H4 (cell line): ENCODE measurements around the gene CST8. TPM values are rescaled to one million over a fixed set of nuclear protein-coding genes. Genes with fewer than 3 reads are reported as not detected.
A peak's percentile ranks its signal among the peaks of the same experiment; 100 is the strongest.
"Not testable (repeated sequence)": the region's sequence is repeated elsewhere in the genome, so short reads cannot be mapped to it uniquely, and the experiment has no call there.

Experiments used
- DNase-seq: peaks from one replicate; pipeline ENCODE4 v3.0.0-alpha.2; 2015; ENCODE audit warnings: low spot score
- total RNA-seq: library from RNA; depleted of rRNA; stranded (reverse); fragments of >200 nt; shearing (Covaris generic); gene quantifications from 2 replicates; pipeline ENCODE4 v1.2.3, GENCODE V29; 2014; rRNA removed

The CST8 gene, protein sequence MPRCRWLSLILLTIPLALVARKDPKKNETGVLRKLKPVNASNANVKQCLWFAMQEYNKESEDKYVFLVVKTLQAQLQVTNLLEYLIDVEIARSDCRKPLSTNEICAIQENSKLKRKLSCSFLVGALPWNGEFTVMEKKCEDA
- not detected in 2 replicates for total RNA-seq

DNA sequence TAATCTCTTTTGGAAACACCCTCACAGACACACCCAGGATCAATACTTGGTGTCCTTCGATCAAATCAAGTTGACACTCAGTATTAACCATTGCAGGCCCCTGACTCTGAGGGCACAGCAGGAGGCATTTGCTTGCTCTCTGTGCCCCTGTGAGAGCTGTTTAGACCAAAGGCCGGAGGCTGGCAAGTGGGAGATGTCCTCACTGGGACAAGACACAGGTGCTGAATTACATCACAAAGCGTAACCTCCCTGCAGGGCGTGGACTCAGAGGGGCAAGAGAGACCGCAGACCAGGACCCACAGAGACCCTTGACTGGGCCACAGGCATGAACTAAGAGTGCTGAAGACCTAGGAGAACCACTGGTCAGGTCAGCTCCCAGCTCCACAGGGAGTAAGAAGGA lies at the start of gene CST8:
TSS of gene CST8 (plus strand) at position 301 of the 400 bp plus-strand sequence. CDS start 551 bp downstream, outside the sequence.
- DNase-seq = no peak

DNA sequence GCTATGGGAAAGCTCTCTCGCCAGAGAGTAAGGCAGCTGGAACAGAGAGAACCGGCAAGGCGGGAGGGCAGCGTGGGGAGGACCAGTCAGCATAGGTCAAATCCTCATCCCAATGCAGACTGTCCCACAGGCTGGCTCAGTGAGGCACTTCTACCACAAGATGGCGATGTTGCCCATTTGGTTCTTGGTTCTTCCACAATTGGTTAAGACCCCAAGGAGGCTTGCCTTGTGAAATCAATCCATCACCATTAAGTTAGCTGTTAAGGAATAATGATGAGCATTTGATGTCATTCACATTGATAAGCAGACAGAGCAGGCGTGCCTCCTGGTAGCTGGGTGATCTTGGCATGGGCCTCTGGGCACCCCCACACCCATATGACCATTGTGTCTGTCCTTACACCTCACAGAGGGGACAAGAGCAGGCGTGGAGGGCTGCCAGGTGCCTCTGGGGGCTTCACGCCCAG lies 49.0 kb upstream of the CST8 start:
- DNase-seq = peak; percentile 59

DNA sequence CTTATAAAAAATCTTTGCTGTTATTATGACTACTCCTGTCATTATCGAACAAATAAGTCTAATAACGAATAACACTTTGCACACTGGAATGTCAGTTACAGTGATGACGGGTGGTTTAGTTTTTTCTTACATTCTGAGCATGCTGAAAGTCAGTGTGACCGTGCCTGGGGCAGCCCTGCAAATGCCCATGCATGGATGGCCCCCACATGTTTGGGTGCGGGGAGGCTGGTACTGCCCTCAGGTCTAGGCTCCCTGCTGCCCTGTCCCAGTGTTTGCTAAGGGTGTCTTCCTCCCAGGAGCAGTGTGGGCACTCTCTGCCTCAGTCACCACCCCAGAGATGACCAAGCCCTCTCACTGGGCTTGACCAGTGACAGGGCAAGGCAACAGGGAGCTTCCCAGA lies 48.5 kb upstream of the CST8 start:
- no peak for DNase-seq

DNA sequence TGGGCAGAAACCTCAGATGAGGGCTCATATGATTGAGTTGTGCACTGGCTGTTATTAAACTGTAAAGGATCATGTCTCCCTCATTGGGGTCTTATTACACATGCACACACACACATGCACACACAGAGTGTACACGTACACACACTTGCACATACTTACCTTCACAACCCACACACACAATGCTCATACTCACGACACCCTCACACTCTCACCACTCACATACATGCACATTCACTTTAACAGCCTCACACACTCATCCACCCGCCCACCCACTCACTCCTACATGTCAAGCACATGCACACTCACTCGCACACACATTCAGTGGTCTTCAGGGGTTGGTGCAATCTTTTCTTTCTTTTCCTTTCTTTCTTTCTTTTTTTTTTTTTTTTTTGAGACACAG lies 46.1 kb upstream of the CST8 start:
- no peak for DNase-seq

DNA sequence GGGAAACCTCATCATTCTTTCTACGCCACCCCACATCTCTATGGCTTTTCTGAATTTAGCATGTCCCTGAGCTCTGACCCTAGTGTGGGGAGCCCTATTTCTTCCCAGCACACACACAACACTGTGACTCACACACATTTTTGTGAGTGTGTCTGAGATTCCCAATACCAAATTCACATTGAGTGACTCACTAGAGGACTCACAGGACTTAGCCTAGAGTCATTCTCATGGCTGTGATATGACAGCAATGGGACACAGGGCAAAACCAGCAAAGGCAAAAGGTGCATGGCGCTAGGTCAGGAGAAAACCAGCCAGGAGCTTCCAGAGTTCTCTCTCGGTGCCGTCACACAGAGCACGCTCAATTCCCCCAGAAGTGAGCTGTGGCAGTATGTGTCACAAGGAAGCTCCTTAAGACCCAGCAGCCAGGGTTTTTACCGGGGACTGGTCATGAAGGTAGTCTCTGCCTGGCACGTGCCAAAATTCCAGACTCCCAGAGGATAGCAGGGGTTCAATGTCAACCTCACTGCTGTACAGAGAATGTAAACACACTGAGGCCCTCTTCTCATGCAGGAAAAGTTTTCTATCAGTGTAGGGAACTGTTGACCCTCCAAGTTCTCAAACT lies 45.2 kb upstream of the CST8 start:
- peak; percentile 57 for DNase-seq

DNA sequence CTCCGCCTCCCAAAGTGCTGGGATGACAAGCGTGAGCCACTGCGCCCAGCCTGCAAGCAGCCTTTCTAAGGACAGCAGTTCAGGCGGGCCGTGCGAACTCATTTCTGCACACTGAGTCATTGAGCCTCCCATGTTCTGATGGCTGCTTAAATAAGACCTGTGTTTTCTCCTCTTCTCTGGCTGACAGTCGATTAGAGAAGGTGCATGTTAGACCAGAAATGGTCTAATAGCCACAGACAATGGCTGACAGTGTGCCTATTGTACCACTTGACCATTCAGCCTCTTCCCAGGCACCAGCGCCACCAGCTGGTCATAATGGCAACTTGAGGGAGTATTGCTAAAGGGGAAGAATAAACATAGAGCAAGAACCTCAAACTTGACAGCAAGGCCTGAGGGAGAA lies 44.4 kb upstream of the CST8 start:
- peak; percentile 49 for DNase-seq

DNA sequence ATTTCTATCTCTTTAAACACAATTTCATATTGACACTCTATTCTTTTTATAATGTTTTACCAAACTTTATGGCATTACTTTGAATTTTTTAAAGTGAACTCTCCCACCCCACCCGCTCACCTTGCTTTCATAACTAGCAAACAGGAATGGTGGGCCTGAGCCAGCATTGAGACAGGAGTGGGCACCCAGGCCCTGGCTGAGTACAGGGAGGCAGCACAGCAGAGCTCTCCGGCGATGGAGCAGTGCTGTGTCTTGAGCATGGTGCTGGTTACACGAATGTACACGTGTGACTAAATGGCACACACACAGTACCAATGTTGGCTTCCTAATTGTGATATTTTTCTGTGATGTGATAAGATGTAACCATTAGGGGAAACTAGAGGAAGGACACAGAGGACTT lies 42.8 kb upstream of the CST8 start:
- no peak for DNase-seq

DNA sequence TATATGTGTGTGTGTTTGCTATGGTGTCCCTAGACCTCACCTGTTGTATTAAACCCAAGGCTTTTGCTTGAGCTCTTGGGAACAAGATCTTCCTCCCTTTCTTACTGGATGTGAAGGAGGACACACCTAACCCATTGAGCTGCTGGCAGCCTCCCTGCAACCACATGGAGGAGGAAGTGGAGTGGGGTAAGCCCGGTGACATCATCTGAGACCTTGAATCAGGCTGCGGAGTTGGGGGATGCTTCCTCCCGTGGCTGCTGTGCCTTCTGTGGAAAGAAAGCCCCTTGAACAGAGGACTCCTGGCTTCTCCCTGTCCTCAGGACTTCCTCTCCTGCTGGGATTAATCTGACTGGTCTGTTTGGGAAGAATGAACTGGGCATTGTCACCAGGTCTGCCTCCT lies 41.5 kb upstream of the CST8 start:
- DNase-seq = no peak

DNA sequence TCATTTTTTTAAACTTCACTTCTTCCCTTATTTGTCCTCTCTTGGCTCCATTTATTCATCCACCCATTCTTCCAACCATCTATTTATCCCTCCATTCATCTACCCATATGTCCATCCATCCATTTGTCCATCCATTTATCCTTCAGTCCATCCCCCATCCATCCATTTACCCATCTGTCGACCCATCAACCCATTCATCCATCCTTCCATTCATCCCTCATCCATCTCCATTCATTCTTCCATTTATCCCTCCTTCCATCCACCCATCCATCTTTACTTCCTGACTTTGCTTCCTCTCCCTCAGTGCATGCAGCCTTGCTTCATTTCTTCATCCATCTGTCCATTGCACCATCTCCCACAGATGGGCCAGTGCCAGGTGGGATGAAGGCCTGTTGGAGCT lies 40.0 kb upstream of the CST8 start:
- DNase-seq = no peak

DNA sequence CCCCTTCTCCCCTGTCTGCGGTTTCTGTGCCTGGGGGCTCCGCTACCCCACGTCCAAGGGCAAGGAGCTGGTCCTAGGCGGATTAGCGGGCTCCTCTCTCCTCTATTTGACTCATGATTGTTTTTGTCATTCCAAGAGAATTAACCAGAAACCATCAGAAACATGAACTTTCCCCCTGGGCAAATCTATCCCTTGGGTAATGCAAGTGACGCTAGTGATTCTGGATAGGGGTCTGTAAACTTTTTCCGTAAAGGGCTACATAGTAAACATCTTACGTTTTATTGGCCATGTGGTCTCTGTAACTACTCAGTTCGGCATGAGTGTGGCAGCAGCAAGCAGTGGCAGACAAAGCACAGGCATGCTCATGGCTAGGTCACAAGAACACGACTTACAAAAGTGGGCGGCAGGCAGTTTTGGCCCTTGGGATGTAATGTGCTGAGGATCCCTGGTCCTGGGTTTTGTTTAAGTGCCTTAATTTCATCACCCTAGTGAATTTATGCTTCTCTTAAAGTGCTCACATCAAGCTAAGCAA lies 38.9 kb upstream of the CST8 start:
- DNase-seq = no peak

DNA sequence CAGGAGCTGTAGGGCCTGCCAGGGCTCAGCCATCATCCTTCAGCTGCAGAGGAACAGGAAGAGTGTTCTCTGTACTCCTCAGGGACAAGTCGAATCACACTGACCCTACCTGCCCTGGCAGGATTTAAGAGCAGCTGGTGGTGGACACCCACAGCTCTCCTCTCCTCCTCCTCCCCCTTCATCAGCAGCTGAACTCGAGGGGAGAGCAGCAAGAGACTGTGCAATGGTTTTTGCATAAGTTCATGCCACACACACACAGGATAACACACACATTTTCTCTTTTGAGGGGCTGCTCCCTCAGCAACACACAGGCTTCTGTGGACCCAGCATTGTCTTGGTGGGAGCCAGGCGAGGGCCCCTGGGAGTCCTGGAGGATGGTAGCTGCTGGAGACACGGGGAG lies 38.1 kb upstream of the CST8 start, which contains the start of gene CST11:
TSS of gene CST11 (minus strand) at position 101 of the 400 bp plus-strand sequence. CDS start at position 36, 65 bp downstream.
- no peak for DNase-seq

DNA sequence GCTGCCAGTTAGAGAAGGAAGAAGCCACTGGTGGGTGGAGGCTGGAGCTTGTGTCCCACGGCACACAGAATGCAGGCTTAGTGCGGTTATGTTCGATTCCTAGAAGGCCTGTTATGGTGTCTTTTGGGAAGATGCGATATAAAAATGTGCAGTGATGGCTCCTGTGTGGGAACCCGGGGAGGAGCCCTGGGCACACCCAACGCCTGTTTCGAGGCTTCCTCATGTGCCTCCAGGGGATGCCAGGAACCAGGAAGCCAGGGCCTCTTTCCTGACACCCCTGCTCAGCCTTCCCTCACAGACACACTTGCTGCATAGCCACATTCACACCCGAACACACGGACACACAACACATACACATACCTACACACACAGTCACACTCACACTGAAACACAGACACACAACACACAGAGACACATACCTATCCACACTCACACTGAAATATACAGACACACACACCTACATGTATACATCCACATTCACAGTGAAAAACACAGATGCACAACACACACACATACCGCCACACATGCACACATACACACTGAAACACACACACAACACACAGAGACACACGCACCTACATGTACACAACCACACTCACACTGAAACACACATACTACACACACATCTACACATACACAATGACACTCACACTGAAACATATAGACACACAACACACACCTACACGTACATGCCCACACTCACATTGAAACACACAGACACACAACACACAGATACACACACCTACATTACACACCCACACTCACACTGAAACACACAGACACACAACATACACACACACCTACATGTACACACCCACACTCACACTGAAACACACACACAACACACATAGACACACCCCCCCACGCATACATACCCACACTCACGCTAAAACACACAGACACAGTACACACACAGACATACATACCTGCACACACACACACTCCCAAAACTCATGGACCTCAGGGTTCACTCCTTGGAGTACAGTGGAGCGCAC lies 37.1 kb upstream of the CST8 start:
- no peak for DNase-seq

DNA sequence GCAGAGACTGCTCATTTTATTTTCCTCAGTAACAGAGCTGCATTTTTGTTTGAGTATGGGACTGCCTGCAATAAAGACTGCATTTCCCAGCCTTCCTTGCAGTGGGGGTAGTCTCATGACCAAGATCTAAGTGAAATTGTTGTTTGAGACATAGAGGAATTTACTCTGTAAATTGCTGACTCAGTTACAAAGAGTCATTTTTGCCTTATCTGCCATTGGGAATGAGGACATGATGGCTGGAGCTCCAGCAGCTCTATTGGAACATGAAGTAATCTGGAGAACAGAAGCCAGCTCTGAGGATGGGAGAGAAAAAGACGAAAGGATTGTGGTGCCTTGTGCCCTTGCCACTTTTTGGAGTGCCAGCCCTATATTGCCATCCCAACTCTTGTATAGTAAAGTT lies 36.1 kb upstream of the CST8 start:
- no peak for DNase-seq

DNA sequence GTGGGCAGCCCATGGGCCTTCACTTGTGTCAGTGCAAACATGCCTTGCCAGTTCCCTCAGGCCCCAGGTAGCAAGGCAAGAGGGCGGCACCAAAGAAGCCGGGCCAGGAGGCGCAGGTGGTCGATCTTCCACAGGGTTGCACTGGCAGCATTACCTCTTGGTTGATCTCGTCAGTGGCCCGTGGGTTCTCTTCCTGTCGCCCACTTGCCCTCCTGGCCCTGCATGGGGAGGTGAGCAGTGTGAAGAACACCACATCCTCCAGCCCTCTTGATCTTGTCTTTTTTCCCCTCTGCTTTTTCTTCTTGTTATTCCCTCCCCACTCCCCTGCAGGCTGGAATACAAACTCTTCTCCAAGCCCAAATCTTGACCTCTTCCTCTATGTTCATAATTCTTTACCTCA lies 35.3 kb upstream of the CST8 start:
- no peak for DNase-seq

DNA sequence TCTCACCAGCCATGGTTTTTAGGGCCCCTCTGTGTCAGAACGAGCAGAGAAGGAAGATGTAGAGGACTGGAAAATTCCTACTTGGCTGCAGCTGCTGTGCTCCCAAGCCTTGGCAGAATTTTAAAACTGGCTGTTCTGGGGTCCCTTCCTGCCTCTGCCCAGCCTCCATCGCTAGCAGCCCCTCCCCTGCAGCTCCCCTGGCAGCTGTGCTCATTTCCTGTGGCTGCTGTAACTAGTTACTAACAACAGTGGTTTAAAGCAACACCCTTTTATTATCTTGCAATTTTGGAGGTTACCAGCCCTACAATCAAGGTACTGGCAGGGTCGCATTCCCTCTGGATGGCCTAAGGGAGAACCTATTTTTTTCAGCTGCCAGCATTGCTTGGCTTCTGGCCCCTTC lies 34.5 kb upstream of the CST8 start:
- DNase-seq = no peak

DNA sequence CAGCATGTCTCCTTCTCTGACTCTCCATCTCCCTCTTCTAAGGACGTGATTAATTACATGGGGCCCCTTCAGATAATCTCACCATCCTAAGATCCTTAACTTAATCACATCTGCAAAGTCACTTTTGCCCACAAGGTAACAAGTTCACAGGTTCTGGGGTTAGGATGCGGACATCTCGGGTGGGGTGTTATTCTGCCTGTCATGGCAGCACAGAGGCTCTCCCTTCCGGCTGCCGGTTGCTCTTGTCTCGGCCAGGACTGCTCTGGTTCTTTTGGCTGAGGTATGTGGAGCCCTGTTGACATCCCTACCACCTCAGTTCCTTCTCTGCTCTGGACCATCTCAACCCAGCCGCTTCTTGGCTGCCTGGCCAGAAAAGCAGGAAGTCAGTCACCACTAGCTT lies 34.0 kb upstream of the CST8 start:
- DNase-seq = no peak

DNA sequence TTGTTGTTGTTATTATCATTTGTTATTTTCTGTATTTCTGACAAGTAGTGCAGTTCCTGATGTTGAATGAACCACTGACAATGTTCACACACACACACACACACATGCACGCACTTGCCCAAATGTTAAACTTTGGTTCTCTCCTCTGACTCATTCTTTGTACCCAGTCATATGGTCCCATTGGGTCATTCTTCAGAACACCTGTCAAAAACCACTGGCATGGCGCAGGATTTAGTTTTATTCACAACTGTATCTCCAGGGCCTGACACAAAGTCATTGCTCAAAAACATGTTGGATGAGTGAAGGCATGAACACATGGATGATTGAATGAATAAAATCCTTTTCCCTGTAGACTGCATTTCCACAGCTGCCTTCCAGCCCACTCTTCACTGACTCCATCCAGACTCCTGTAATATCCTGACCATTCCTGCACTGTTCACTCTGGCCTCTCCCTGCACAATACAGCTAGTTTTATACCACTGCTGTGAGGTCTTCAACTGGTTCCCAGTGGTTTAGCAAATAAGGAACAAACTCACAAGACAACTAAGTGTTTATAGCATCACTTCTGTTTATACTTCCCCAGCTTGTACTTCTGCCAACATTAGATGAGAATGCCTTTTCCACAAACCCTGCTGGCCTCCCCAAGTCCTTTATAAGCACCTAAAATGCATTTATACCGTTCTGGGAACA lies 31.3 kb upstream of the CST8 start:
- DNase-seq = no peak

DNA sequence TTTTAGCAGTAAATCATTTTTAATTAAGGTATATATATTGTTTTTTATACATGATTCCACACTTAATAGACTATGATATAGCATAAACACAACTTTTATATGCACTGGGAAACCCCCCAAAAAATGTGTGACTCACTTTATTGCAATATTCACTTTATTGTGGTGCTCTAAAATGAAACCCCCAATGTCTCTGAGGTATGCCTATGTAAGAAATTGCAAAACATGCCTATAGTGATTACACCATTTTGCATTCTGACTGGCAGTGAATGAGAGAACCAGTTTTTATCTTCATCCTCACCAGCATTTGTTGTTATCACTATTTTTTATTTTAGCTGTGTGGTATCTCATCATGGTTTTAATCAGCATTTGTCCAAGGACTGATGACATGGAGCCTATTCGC lies 29.7 kb upstream of the CST8 start:
- no peak for DNase-seq

DNA sequence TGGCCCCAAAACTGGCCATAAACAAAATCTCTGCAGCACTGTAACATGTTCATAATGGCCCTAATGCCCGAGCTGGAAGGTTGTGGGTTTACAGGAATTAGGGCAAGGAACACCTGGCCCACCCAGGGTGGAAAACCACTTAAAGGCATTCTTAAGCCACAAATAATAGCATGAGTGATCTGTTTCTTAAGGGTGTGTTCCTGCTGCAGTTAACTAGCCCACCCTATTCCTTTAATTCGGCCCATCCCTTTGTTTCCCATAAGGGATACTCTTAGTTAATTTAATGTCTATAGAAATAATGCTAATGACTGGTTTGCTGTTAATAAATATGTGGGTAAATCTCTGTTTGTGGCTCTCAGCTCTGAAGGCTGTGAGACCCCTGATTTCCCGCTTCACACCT lies 24.0 kb upstream of the CST8 start:
- DNase-seq = not testable (repeated sequence)

DNA sequence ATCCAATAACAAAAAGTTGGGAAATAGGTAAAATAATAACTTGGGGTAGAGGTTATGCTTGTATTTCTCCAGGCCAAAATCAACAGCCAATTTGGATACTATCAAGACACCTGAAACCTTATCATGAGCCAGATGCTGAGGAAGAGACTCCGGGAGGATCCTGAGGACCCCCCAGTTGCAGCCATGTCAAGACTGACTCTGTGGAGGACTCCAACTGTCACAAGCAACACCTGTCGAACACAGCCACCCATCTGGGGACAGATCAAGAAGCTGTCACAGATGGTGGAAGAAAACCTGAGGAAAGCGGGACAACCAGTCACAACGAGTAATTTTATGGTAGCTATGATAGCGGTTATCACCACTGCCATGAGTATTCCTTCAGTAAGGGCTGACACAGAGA lies 18.6 kb upstream of the CST8 start:
- DNase-seq = not testable (repeated sequence)

DNA sequence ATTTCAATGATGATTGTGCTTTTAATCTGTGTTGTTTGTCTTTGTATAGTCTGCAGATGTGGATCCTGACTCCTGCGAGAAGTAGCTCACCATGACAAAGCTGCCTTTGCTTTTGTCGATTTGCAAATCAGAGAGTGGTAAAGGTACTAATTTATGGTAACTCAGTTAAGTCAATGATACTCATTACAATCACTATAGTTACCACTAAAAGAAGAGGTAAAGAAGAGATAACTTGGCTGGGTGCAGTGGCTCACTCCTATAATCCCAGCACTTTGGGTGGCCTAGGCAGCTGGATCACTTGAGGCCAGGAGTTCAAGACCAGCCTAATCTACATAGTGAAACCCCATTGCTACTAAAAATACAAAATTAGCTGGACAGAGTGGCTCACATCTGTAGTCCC lies 17.6 kb upstream of the CST8 start:
- DNase-seq = not testable (repeated sequence)

DNA sequence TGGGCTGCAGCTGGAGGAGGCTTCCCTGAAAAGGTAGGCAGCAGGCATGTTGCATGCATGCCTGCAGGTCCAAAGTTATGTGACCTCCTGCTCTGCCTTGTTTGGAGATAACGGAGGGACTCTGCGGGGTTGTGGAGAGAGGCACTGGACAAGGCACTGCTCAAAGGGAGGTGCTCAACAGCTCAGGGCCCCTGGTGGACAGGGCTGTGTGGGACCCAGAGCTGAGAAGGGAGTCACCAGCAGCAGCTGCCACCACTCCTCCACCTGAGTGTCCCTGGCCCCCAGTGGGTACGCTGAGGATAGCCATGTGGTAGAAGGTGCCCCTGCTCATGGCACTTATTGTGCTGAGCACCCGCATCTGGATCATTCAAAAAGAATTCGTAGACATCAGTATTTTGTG lies 15.5 kb upstream of the CST8 start:
- no peak for DNase-seq
